Inferior parietal cortex (tissue), 1 donor: ENCODE measurements around the gene TNFSF15.

Source experiments
- DNase-seq: peaks from one replicate; pipeline ENCODE4 v3.0.0-alpha.2; 2016; ENCODE audit errors: extremely low spot score

Gene TNFSF15

DNA sequence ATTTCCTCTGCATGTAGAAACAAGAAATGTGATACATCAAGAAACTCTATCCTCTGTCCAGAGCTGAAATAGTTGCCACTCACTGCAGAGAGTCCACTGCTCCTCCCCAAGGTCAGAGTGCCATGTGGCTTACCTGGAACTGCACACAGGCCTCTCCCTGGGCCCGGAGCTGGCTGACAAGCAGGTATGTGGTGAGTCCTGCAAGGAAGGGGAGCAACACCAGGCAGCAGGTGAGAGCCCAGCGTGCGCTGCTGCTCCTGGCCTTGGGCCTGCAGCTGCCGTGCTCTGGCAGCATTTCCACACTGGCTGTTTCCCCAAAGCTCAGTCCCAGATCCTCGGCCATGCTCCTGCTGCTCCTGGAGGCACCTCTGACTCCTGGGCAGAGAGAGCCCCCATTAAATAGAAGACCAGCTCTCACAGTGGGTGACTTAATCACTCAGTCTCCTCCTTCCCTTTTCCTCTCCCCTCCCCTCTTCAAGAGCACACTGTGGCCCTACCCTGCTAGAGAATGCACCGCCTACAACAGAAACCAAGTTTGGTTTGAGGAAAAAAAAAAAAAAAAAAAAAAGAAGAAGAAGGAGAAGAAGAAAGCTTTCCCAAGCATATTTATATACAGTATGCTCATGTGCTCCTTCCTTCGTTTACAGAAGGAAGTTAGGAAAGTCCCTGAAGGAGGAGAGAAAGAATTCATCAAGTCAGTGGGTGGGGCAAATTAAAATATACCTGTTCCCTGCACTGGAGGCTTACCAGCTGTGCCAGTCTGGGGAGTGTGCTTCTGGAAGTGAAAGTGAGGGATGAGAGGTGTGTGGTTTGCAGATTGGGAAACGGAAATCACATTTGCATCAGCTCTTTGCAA is at the start of gene TNFSF15:
TSS of gene TNFSF15 (minus strand) at position 370 of the 856 bp plus-strand sequence. CDS start at position 343, 27 bp downstream.
- DNase-seq: no peak

- DNase-seq: no peak
Measured at GRCh38 chr9:114855488-114855887, 49.6 kb upstream of the TNFSF15 start.

- no peak for DNase-seq
Measured at GRCh38 chr9:114854736-114855355, 49.0 kb upstream of the TNFSF15 start.

DNA sequence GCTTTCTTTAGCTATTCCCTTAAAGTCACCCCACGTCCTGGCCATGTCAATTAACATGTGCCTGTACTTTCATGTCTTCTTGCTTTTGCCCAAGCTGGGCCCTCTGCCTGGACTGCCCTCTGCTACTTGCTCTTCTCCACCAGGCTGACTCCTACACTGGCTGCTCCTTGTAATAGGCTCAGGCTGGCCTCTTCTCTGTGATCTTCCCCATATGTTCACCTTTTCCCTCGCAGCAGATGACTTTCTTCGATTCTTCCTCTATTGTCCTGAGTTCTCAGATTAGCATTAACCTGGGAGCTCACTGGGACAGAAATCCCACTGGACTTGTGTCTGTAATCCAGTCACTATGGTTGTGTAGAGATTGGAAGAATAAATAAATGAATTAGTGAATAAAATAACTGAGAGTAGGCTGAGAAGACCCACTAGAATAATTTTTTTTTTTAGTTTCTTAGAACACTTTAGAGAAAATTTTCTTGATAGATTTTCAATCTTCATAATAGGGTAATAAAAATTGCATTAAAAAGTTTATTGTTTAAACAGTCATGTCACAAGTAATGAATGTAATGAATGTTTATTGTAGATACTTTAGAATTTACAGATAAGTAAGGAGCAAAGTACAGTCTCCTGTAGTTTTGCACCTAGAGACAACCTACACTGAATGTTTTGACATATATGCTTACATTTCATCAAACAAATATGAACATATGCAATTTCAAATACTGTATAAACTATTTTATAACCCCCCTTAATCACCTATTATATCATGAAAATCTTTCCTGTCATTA is 47.4 kb upstream of the TNFSF15 start:
- DNase-seq: no peak

- DNase-seq: no peak
Measured at GRCh38 chr9:114852050-114852594, 46.3 kb upstream of the TNFSF15 start.

DNA sequence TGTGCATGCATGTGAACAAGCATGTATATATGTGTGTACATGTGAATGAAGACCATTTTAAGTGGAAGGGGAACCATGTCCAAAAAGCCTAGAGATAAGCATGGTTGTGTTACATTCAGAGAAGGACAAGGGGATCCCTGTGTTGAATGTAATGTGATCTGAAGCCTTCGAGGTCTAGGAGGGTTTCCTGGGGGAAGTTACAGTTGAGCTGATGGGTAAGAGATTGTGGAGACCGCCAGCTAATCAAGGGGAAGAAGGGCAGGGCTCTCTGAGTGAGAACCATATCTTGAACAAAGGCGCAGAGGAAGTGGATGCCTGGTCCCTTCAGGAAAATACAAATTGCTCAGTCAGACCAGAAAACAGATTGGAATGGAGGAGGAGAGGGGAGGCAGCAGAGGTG is 45.5 kb upstream of the TNFSF15 start:
- no peak for DNase-seq

GRCh38 chr9:114850871-114851270 is 45.0 kb upstream of the TNFSF15 start:
- DNase-seq: no peak

GRCh38 chr9:114849450-114849849 is 43.6 kb upstream of the TNFSF15 start:
- no peak for DNase-seq

DNA sequence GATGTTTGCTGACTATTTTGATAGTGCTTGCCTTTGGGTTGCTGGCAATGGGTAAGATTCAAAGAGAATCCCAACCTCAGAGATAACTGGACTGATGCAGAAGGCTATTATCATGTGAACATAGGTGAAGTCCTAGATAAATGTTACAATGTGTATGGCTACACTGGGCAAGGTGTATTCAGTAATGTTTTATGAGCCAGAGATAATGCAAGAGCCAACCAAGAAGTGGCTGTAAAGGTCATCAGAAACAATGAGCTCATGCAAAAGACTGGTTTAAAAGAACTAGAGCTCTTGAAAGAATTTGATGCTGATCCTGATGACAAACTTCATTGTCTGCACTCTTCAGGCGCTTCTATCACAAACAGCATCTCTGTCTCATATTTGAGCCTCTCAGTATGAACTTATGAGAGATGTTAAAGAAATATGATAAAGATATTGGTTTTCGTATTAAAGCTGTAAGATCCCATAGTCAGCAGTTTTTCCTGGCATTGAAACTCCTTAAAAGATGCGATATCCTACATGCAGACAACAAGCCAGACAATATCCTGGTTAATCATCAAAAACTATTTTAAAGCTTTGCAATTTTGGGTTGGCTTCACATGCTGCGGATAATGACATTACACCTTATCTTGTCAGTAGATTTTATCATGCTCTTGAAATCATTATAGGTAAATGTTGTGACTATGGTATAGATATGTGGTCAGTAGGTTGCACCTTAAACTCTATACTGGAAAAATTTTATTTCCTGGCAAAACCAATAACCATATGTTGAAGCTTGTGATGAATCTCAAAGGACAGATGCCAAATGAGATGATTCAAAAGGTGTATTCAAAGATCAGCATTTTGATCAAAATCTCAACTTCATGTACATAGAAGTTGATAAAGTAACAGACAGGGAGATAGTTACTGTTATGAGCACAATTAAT is 41.9 kb upstream of the TNFSF15 start:
- DNase-seq: no peak

- no peak for DNase-seq
Measured at GRCh38 chr9:114845373-114845772, 39.5 kb upstream of the TNFSF15 start.

GRCh38 chr9:114844766-114845165 is 38.9 kb upstream of the TNFSF15 start:
- DNase-seq: no peak

DNA sequence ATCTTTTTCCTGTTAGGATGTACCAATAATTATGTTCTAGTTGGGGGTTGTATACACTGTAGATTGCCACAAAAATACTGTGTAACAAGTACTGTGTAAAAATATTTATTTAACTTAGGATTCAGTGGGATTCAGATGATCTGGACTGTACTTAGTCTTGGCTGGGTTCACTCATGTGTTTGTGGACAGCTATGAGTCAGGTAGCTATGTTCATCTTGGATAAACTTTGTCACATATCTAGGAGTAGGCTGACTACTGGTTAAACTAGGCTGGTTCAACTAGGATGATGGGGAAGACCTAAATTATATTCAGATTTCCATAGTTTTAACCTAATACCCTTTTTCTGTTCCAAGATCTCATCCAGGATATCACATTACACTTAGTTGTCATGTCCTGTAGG is 32.1 kb upstream of the TNFSF15 start:
- DNase-seq: no peak

DNA sequence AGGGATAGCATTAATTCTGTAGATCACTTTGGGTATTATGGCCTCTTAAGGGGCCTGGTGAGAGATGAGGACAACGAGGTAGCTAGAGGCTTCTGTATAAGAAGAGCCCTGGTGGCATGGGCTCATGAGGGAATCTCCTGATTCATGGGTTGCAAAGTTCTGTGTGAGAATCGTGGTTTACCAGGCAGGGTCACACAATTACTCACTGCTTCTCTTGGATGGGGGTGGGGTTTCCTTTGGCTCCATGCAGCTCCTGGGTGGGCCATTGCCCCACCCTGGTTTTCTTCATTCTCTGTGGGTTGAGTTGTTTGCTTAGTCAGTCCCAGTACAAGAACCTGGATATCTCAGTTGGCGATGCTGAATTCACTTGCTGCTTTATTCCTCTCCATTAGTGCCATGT is 30.9 kb upstream of the TNFSF15 start:
- no peak for DNase-seq

- DNase-seq: no peak
Measured at GRCh38 chr9:114834386-114834785, 28.5 kb upstream of the TNFSF15 start.

GRCh38 chr9:114830546-114830945 is 24.7 kb upstream of the TNFSF15 start:
- DNase-seq: no peak

DNA sequence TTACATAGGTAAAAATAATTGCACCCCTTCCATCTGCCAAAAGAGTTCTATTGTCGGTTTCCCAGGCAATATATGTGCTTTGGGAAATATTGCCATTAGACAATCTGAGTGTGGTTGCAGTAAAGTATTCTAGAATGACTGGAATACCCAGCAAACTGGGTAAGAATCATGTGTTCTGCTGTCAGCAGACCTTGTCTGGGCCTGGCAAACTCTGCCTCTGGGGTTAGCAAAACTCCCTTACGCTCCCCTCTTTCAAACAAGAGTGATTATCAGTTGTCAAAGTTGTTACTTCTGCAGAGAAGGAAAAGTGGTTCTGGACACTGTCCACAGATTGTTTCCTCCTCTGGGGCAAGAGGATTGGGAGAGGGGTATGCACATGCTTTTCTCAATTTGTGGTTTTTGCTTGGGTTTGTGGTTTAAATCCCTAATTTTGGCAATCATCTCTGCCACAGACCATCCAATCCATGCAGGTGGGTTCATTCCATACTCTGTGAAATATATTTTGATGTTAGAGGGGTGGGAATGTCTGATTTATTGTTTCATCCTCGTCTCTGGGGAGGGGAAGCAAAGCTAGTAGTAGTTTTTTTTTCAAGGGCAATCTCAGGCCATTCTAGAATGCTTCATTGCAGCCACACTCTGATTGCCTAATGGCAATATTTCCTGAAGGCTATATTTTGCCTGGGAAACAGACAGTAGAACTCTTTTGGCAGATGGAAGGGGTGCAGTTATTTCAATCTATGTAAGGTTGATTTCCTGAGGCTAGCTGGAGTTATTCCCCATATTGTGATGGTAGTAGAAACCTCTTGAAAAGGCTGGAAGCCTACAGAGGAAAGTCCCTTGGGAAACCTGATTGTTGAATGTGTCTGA is 24.0 kb upstream of the TNFSF15 start:
- no peak for DNase-seq

- no peak for DNase-seq
Measured at GRCh38 chr9:114828303-114828650, 22.4 kb upstream of the TNFSF15 start.

- DNase-seq: no peak
Measured at GRCh38 chr9:114827641-114828302, 21.9 kb upstream of the TNFSF15 start.

DNA sequence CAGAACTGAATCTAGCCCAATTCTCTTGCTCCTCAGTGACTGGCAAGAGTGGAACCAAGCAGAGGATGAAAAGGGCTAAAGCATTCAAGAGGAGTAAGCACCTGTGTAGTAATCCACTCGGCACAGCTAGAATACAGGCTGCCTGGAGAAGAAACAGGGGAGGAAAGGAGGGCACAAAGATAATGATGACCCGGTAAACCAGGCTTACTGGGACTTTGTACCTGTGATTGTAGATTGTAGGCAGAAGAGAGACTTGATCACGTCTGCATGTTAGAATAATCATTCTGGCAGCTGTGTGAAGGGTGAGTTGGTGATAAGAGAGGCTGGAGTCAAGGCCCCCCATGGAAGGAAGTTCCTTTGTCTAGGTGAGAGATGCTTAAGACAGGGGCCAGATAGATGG is 20.6 kb upstream of the TNFSF15 start:
- no peak for DNase-seq
